ENCODE results near the gene NKX2-1. TPM values are rescaled to one million over a fixed set of nuclear protein-coding genes. Genes with fewer than 3 reads are reported as not detected.
"Not testable (repeated sequence)": the region's sequence is repeated elsewhere in the genome, so short reads cannot be mapped to it uniquely, and the experiment has no call there.

NKX2-1 gene
- total RNA-seq, 1 donor from 2014 or later: not detected

DNA sequence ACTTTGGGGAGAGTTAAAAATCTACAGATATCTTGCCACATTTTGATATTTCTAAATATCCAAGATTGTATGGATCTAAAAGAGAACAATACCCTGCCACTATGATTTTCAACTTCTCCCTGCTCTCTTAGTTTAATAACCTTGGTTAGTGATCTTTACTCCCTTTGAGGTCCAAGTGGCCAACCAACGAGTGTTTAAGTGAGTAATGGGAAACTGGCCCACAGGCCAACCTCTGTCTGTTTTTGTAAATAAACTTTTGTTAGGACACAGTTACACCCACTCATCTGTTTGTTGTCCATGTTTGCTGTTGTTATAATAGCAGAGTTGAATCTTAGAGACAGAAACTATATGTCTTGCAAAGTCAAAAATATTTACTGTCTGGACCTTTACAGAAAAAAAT lies 30.9 kb upstream of the NKX2-1 start:
- H3K4me3 ChIP-seq: no peak overlapping the region
- H3K9me3 ChIP-seq: no peaks in the 10 kb centered on the region
- no peaks in the 10 kb centered on the region for H3K36me3 ChIP-seq
- no peak for TF ChIP-seq POLR2A (IDR thresholded peaks at IDR 0.05)
- no peak for TF ChIP-seq POLR2AphosphoS5 (IDR thresholded peaks at IDR 0.05; ENCODE audit: insufficient read depth in 1 of 2, low read depth in 1 of 2)
- TF ChIP-seq, protein P1, sequence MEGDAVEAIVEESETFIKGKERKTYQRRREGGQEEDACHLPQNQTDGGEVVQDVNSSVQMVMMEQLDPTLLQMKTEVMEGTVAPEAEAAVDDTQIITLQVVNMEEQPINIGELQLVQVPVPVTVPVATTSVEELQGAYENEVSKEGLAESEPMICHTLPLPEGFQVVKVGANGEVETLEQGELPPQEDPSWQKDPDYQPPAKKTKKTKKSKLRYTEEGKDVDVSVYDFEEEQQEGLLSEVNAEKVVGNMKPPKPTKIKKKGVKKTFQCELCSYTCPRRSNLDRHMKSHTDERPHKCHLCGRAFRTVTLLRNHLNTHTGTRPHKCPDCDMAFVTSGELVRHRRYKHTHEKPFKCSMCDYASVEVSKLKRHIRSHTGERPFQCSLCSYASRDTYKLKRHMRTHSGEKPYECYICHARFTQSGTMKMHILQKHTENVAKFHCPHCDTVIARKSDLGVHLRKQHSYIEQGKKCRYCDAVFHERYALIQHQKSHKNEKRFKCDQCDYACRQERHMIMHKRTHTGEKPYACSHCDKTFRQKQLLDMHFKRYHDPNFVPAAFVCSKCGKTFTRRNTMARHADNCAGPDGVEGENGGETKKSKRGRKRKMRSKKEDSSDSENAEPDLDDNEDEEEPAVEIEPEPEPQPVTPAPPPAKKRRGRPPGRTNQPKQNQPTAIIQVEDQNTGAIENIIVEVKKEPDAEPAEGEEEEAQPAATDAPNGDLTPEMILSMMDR (IDR thresholded peaks at IDR 0.05): no peak
- no peaks in the 10 kb centered on the region for H3K27me3 ChIP-seq
- no peak overlapping the region for H3K27ac ChIP-seq
- H3K4me1 ChIP-seq: no peaks in the 10 kb centered on the region
- DNase-seq (ENCODE audit: extremely low spot score in 2 of 2): no peak
- intact Hi-C loops (cut with DNase I): no loop called here

GRCh38 chr14:36544280-36544679 lies 24.2 kb upstream of the NKX2-1 start:
- H3K4me3 ChIP-seq; H3K36me3 ChIP-seq; H3K27ac ChIP-seq; intact Hi-C loops (cut with DNase I); H3K27me3 ChIP-seq; H3K4me1 ChIP-seq; H3K9me3 ChIP-seq; DNase-seq (ENCODE audit: extremely low spot score in 2 of 2): not testable (repeated sequence)

GRCh38 chr14:36538051-36538450 lies 18.0 kb upstream of the NKX2-1 start:
- no peaks in the 10 kb centered on the region for H3K36me3 ChIP-seq
- no peaks in the 10 kb centered on the region for H3K27me3 ChIP-seq
- no peak overlapping the region for H3K4me3 ChIP-seq
- intact Hi-C loops (cut with DNase I): no loop called here
- H3K9me3 ChIP-seq: no peaks in the 10 kb centered on the region
- TF ChIP-seq POLR2AphosphoS5 (IDR thresholded peaks at IDR 0.05; ENCODE audit: insufficient read depth in 1 of 2, low read depth in 1 of 2) (no peak), POLR2A (IDR thresholded peaks at IDR 0.05) (no peak)
- TF ChIP-seq, protein P1 (IDR thresholded peaks at IDR 0.05): no peak
- DNase-seq (ENCODE audit: extremely low spot score in 2 of 2): no peak
- H3K4me1 ChIP-seq: no peaks in the 10 kb centered on the region
- no peak overlapping the region for H3K27ac ChIP-seq

GRCh38 chr14:36529062-36529461 lies 9.0 kb upstream of the NKX2-1 start:
- intact Hi-C loops (cut with DNase I): no loop called here
- Histone ChIP-seq H3K27me3 (no peaks in the 10 kb centered on the region), H3K27ac (no peak overlapping the region), H3K36me3 (no peaks in the 10 kb centered on the region), H3K4me1 (no peaks in the 10 kb centered on the region), H3K4me3 (no peak overlapping the region), H3K9me3 (no peaks in the 10 kb centered on the region)
- TF ChIP-seq POLR2A (IDR thresholded peaks at IDR 0.05) (no peak), POLR2AphosphoS5 (IDR thresholded peaks at IDR 0.05; ENCODE audit: insufficient read depth in 1 of 2, low read depth in 1 of 2) (no peak)
- TF ChIP-seq, protein P1 (IDR thresholded peaks at IDR 0.05): no peak
- DNase-seq (ENCODE audit: extremely low spot score in 2 of 2): no peak

DNA sequence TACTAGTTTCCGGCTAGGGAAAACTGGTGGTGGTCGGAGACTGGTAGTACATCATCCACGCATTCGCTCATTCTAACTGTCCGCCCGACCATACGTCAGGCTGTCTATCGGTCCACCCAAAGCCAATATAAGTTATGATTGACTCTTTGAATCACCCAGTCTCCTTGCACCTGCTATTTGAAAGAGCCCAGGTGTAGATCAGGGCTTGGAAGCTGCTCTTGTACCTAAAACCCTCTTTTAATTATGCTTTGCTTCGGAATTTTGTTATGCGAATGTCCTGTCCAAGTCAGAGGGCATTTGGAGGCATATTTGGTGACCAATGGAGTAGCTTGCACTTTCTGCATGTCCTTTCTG lies 5.7 kb upstream of the NKX2-1 start:
- Histone ChIP-seq H3K4me1 (peaks cover 22% of the 10 kb centered on the region), H3K27me3 (peaks cover 6% of the 10 kb centered on the region), H3K36me3 (no peaks in the 10 kb centered on the region), H3K27ac (no peak overlapping the region), H3K9me3 (no peaks in the 10 kb centered on the region), H3K4me3 (no peak overlapping the region)
- intact Hi-C loops (cut with DNase I): no loop called here
- no peak for TF ChIP-seq POLR2AphosphoS5 (IDR thresholded peaks at IDR 0.05; ENCODE audit: insufficient read depth in 1 of 2, low read depth in 1 of 2)
- TF ChIP-seq, protein P1 (IDR thresholded peaks at IDR 0.05): no peak
- TF ChIP-seq POLR2A (IDR thresholded peaks at IDR 0.05): no peak
- no peak for DNase-seq (ENCODE audit: extremely low spot score in 2 of 2)

Measured in vagina (tissue), 2 donors.